Activated CD8-positive, alpha-beta memory T cell treated with anti-CD3 and anti-CD28 coated beads, Interleukin-2, amount 10 ng/mL, durations not matched to agents 7 days and 5 days (primary cell): ENCODE measurements around the gene ERVK3-1. TPM values are rescaled to one million over a fixed set of nuclear protein-coding genes. Genes with fewer than 3 reads are reported as not detected.
"Not testable (repeated sequence)": the region's sequence is repeated elsewhere in the genome, so short reads cannot be mapped to it uniquely, and the experiment has no call there.

ENCODE experiments used
- ATAC-seq: fragments of 150-1000 bp; cut with Tn5 transposase; one replicate; pipeline ENCODE4 v1.10.0; 2021; ENCODE audit warnings: moderate library complexity
- CTCF ChIA-PET: fragments of 350-600 bp; sonication (Branson Sonifier 250); formaldehyde crosslinking; loops from one replicate; lab custom pipeline; 2021; ENCODE audit warnings: antibody characterized with exemption; lab: Charles Lee
- DNase-seq: peaks from one replicate; pipeline ENCODE4 v3.0.0-alpha.2; 2020
- H3K27ac Mint-ChIP-seq: one replicate; pipeline ENCODE4 v1.8.0; 2021; ENCODE audit warnings: mild to moderate bottlenecking, mixed read lengths
- H3K27me3 Mint-ChIP-seq: one replicate; pipeline ENCODE4 v1.8.0; 2021; ENCODE audit warnings: mixed read lengths
- H3K36me3 Mint-ChIP-seq: one replicate; pipeline ENCODE4 v1.8.0; 2021; ENCODE audit warnings: mild to moderate bottlenecking, mixed read lengths
- H3K4me1 Mint-ChIP-seq: one replicate; pipeline ENCODE4 v1.8.0; 2021; ENCODE audit warnings: mixed read lengths
- H3K4me3 Mint-ChIP-seq: one replicate; pipeline ENCODE4 v1.8.0; 2021; ENCODE audit warnings: mild to moderate bottlenecking, moderate library complexity, mixed read lengths
- H3K9me3 Mint-ChIP-seq: one replicate; pipeline ENCODE4 v1.8.0; 2022; ENCODE audit warnings: low read depth, mixed read lengths
- total RNA-seq, 2 experiments: library from RNA; stranded (reverse); gene quantifications; one replicate each; pipeline ENCODE4 v1.2.3, GENCODE V29; 2021

ERVK3-1 gene
- total RNA-seq, 2 experiments from 2014 or later = 78.3 to 82.7 TPM

DNA sequence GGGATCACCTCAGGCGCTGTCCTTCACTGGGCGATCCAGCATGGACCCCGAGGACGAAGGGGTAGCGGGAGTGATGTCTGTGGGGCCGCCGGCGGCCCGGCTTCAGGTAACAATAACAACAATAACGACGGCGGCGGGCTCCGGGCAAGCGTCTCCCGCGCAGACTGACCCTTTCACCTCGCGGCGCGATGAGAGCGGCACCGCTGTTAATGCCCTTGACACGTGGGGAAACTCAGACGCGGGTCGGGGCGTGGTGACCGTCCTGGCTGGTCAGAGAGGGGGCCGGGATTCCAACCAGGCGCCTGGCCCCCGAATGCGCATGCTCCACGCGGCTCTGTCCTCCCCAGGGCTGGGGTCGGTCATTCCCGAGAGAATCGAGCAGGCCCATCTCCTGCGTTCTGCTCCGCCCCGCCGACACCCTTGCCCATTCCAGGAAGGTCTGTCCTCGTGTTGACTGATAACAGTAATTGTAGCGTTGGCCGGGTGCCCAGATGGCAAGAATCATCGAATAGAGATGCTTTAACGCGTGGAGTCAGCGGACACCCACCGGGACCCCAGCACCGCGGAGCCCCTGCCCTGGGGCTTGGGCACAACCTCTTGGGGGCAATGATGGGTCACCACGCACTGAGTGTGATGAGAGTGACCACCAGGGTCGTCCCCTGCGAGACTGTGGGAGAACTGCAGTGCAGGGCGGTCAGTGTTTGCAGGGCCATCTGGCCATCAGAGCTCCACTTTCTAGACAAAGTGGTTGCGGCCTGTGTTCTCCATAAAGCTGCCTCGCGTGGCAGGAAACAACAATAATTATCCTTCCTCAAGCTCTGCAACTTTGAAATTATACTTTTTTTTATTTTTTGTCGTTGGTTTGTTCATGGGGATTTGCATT is 25.9 kb upstream of the ERVK3-1 start:
- CTCF ChIA-PET = interaction anchor here (0.8 to 1.3 kb wide), 2 partner anchors 51 to 81 kb away, joined by 3 read pairs; partner anchors contain the start of gene ZNF544
- Mint-ChIP-seq H3K27ac (peak overlapping the region; percentile 84), H3K27me3 (no peaks in the 10 kb centered on the region), H3K36me3 (peaks cover 62% of the 10 kb centered on the region), H3K4me1 (peaks cover 23% of the 10 kb centered on the region), H3K4me3 (peak overlapping the region; percentile 90), H3K9me3 (peaks cover 23% of the 10 kb centered on the region)
- ATAC-seq (peak; percentile 17), DNase-seq (peak; percentile 64)

DNA sequence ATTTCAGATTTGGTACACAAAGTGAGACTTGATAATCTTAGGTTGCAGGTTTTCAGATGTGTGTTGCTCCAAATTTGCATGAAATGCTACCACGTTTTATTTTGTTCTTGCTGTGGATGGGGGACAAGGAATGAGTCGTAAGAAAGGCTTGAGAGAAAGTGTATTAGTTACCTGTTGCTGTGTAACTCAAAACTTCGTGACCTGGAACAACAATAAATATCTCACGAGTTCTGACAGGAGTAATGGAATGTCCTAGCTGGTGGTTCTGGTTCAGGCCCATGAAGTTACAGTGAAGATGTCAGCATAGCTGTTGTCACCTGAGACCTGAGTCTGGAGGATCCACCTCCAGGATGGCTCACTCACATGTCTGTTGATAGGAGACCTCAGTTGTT is 25.3 kb upstream of the ERVK3-1 start:
- Mint-ChIP-seq H3K27me3 (no peaks in the 10 kb centered on the region), H3K36me3 (peaks cover 59% of the 10 kb centered on the region), H3K9me3 (peaks cover 21% of the 10 kb centered on the region), H3K4me1 (peaks cover 23% of the 10 kb centered on the region), H3K27ac (peak overlapping the region; percentile 84), H3K4me3 (peak overlapping the region; percentile 90)
- CTCF ChIA-PET = no interaction called here
- ATAC-seq = no peak
- no peak for DNase-seq

DNA sequence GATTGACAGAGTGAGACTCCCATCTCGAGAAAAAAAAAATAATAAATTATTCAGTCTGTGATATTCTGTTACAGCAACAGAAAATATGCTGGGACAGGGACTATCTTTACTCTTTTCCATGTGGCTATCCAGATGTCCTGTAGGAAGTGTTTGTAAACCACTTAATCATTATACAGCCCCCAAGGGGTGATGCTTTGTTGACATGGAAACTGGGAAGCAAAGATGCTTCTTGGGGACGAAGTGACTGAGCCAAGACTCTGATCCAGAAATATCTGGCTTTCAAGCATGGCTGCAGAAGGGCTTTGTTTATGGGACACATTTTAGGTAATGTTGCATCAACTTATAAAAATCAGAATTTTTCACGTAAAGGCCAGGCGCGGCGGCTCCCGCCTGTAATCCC is 21.0 kb upstream of the ERVK3-1 start:
- peaks cover 16% of the 10 kb centered on the region for H3K9me3 Mint-ChIP-seq
- ATAC-seq (no peak), DNase-seq (no peak)
- H3K27ac Mint-ChIP-seq = no peak overlapping the region
- no peaks in the 10 kb centered on the region for H3K27me3 Mint-ChIP-seq
- no peak overlapping the region for H3K4me3 Mint-ChIP-seq
- H3K36me3 Mint-ChIP-seq = peaks cover 74% of the 10 kb centered on the region
- CTCF ChIA-PET = no interaction called here
- H3K4me1 Mint-ChIP-seq = peaks cover 19% of the 10 kb centered on the region

DNA sequence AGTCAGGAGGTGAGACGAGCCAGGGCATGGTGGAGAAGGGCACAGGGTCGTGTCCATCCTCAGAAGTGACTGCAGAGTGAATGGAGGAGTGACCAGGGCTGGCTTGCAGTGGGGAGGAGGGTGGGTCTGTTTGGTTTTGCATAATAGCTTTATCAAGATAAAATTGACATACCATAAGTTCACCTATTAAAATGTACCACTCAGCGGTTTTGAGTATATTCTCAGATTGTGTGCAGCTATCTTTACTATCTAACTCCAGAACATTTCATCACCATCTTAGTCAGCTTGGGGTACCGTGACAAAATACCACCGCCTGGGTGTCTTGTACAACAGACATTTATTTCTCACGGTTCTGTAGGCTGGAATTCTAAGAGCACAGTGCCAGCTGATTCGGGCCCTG is 13.2 kb upstream of the ERVK3-1 start:
- peaks cover 86% of the 10 kb centered on the region for H3K36me3 Mint-ChIP-seq
- peaks cover 39% of the 10 kb centered on the region for H3K9me3 Mint-ChIP-seq
- CTCF ChIA-PET = no interaction called here
- no peak for ATAC-seq
- DNase-seq = no peak
- no peaks in the 10 kb centered on the region for H3K4me1 Mint-ChIP-seq
- H3K27me3 Mint-ChIP-seq = no peaks in the 10 kb centered on the region
- H3K27ac Mint-ChIP-seq = no peak overlapping the region
- no peak overlapping the region for H3K4me3 Mint-ChIP-seq

DNA sequence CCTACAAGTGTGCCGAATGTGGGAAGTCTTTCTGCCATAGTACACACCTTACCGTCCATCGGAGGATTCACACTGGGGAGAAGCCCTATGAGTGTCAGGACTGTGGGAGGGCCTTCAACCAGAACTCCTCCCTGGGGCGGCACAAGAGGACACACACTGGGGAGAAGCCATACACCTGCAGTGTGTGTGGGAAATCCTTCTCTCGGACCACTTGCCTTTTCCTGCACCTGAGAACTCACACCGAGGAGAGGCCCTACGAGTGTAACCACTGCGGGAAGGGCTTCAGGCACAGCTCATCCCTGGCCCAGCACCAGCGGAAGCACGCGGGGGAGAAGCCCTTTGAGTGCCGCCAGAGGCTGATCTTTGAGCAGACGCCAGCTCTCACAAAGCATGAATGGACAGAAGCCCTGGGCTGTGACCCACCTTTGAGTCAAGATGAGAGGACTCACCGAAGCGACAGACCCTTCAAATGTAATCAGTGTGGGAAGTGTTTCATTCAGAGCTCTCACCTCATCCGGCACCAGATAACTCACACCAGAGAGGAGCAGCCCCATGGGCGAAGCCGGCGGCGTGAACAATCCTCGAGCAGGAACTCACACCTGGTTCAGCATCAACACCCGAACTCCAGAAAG is 10.3 kb upstream of the ERVK3-1 start:
- no peak for ATAC-seq
- CTCF ChIA-PET = no interaction called here
- H3K27ac Mint-ChIP-seq = no peak overlapping the region
- H3K27me3 Mint-ChIP-seq = no peaks in the 10 kb centered on the region
- no peak for DNase-seq
- no peak overlapping the region for H3K4me3 Mint-ChIP-seq
- H3K9me3 Mint-ChIP-seq = peaks cover 37% of the 10 kb centered on the region
- no peaks in the 10 kb centered on the region for H3K4me1 Mint-ChIP-seq
- peaks cover 82% of the 10 kb centered on the region for H3K36me3 Mint-ChIP-seq

- CTCF ChIA-PET = no interaction called here
- no peaks in the 10 kb centered on the region for H3K27me3 Mint-ChIP-seq
- H3K27ac Mint-ChIP-seq = no peak overlapping the region
- H3K9me3 Mint-ChIP-seq = peaks cover 40% of the 10 kb centered on the region
- no peak for DNase-seq
- peaks cover 87% of the 10 kb centered on the region for H3K36me3 Mint-ChIP-seq
- ATAC-seq = no peak
- H3K4me3 Mint-ChIP-seq = no peak overlapping the region
- no peaks in the 10 kb centered on the region for H3K4me1 Mint-ChIP-seq
These were observed 9.1 kb upstream of the ERVK3-1 start for GRCh38 chr19:58296104-58296503.

- CTCF ChIA-PET = no interaction called here
- H3K27ac Mint-ChIP-seq = no peak overlapping the region
- H3K4me3 Mint-ChIP-seq = no peak overlapping the region
- DNase-seq = no peak
- ATAC-seq = no peak
- peaks cover 70% of the 10 kb centered on the region for H3K36me3 Mint-ChIP-seq
- H3K9me3 Mint-ChIP-seq = peaks cover 10% of the 10 kb centered on the region
- H3K4me1 Mint-ChIP-seq = peaks cover 13% of the 10 kb centered on the region
- no peaks in the 10 kb centered on the region for H3K27me3 Mint-ChIP-seq
These were observed 4.6 kb upstream of the ERVK3-1 start for GRCh38 chr19:58300620-58301019.

DNA sequence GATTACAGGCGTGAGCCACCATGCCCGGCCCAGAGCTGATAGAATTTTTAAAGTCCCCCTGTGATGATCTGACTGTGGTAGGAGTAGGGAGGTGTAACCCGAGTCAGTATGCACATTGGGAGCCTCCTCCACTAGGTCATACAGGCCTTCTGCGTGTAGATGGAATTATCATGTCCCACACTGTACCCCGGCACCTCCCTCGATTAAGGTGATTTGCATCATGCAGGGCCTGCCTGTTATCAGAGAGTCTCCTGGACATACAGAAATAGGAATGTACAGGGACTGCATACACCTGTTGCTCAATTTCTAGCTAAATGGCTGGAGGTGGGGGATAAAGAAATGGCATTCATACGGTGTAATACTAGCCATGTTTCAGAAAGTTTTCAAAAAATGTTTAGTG is 922 bp upstream of the ERVK3-1 start:
- CTCF ChIA-PET = no interaction called here
- Mint-ChIP-seq H3K9me3 (peaks cover 7% of the 10 kb centered on the region), H3K36me3 (peaks cover 74% of the 10 kb centered on the region), H3K27me3 (no peaks in the 10 kb centered on the region), H3K4me1 (peaks cover 39% of the 10 kb centered on the region), H3K4me3 (peak overlapping the region; percentile 99), H3K27ac (peak overlapping the region; percentile 100)
- DNase-seq (no peak), ATAC-seq (no peak)

GRCh38 chr19:58304748-58305064 is 471 bp upstream of the ERVK3-1 start:
- H3K27me3 Mint-ChIP-seq = no peaks in the 10 kb centered on the region
- peaks cover 39% of the 10 kb centered on the region for H3K4me1 Mint-ChIP-seq
- peaks cover 77% of the 10 kb centered on the region for H3K36me3 Mint-ChIP-seq
- CTCF ChIA-PET = no interaction called here
- peak overlapping the region; percentile 100 for H3K27ac Mint-ChIP-seq
- no peak for DNase-seq
- peaks cover 7% of the 10 kb centered on the region for H3K9me3 Mint-ChIP-seq
- peak overlapping the region; percentile 99 for H3K4me3 Mint-ChIP-seq
- no peak for ATAC-seq

DNA sequence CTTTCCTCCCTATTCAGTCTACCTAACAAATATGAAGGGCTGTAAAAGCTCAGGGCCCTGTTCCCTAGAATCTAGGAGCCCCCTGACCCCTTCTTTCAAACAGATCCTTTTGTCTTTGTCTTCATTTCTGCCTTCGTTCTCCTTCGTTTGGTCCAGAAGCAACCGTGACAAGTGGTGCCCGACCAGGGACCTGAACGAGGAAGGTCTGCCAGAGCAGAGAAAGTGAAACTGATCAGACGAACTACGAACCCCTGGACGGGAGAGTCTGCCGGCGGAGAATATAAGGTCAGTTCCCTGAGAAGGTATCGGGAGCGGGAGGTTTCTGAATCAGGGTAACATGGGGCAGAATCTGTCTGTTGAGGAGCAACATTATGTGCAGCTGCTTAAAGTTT is 751 bp downstream of the ERVK3-1 start:
- peak overlapping the region; percentile 99 for H3K4me3 Mint-ChIP-seq
- H3K4me1 Mint-ChIP-seq = peaks cover 39% of the 10 kb centered on the region
- H3K27ac Mint-ChIP-seq = peak overlapping the region; percentile 100
- ATAC-seq (no peak), DNase-seq (peak; percentile 49)
- peaks cover 4% of the 10 kb centered on the region for H3K9me3 Mint-ChIP-seq
- CTCF ChIA-PET = interaction anchor here (1.2 to 2.4 kb wide), 3 partner anchors 13 to 77 kb away, joined by 4 to 6 read pairs (median 4); partner anchors contain the start of genes ZNF544 and ZSCAN22
- H3K27me3 Mint-ChIP-seq = no peaks in the 10 kb centered on the region
- H3K36me3 Mint-ChIP-seq = peaks cover 75% of the 10 kb centered on the region

DNA sequence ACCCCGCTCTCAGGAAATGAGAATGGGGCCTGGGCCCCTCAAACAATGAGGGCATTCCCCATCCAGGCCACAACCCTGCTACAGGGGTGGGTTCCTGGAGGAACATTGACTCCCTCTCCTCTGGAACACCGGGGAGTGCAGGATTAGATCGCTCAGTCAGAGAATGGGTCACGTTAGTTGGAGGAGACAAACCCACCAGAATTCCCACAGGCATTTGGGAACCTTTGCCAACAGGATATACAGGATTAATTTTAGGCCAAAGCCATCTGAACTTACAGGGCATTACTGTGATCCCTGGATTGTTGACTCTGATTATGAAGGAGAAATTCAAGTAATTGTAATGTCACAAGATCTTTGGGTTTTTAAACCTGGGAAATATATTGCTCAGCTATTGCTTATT is 2.6 kb downstream of the ERVK3-1 start:
- no peaks in the 10 kb centered on the region for H3K27me3 Mint-ChIP-seq
- H3K4me1 Mint-ChIP-seq = peaks cover 39% of the 10 kb centered on the region

GRCh38 chr19:58310685-58311084 is 5.5 kb downstream of the ERVK3-1 start:
- CTCF ChIA-PET, DNase-seq, H3K4me3 Mint-ChIP-seq, ATAC-seq, H3K27me3 Mint-ChIP-seq, H3K9me3 Mint-ChIP-seq, H3K27ac Mint-ChIP-seq: not testable (repeated sequence)
- H3K4me1 Mint-ChIP-seq = peaks cover 26% of the 10 kb centered on the region
- peaks cover 88% of the 10 kb centered on the region for H3K36me3 Mint-ChIP-seq

More for the DNA sequence above, 2.6 kb downstream of the ERVK3-1 start:
- no peak for ATAC-seq
- no peak for DNase-seq
- Mint-ChIP-seq H3K27ac (peak overlapping the region; percentile 52), H3K4me3 (no peak overlapping the region), H3K9me3 (peaks cover 2% of the 10 kb centered on the region), H3K36me3 (peaks cover 77% of the 10 kb centered on the region)
- CTCF ChIA-PET = interaction anchor here (0.9 to 2.4 kb wide), 2 partner anchors 79 to 212 kb away, joined by 3 to 6 read pairs; partner anchors contain the start of genes ZBTB45 and ZNF544

- CTCF ChIA-PET = no interaction called here
- ATAC-seq (no peak), DNase-seq (no peak)
- no peaks in the 10 kb centered on the region for H3K27me3 Mint-ChIP-seq
- no peaks in the 10 kb centered on the region for H3K9me3 Mint-ChIP-seq
- peaks cover 20% of the 10 kb centered on the region for H3K4me1 Mint-ChIP-seq
- H3K27ac Mint-ChIP-seq = no peak overlapping the region
- peaks cover 86% of the 10 kb centered on the region for H3K36me3 Mint-ChIP-seq
- no peak overlapping the region for H3K4me3 Mint-ChIP-seq
These were observed 6.2 kb downstream of the ERVK3-1 start for GRCh38 chr19:58311345-58311865.
